ENCODE measurements around the gene HK3. TPM values are rescaled to one million over a fixed set of nuclear protein-coding genes. Genes with fewer than 3 reads are reported as not detected.

Gene HK3, protein sequence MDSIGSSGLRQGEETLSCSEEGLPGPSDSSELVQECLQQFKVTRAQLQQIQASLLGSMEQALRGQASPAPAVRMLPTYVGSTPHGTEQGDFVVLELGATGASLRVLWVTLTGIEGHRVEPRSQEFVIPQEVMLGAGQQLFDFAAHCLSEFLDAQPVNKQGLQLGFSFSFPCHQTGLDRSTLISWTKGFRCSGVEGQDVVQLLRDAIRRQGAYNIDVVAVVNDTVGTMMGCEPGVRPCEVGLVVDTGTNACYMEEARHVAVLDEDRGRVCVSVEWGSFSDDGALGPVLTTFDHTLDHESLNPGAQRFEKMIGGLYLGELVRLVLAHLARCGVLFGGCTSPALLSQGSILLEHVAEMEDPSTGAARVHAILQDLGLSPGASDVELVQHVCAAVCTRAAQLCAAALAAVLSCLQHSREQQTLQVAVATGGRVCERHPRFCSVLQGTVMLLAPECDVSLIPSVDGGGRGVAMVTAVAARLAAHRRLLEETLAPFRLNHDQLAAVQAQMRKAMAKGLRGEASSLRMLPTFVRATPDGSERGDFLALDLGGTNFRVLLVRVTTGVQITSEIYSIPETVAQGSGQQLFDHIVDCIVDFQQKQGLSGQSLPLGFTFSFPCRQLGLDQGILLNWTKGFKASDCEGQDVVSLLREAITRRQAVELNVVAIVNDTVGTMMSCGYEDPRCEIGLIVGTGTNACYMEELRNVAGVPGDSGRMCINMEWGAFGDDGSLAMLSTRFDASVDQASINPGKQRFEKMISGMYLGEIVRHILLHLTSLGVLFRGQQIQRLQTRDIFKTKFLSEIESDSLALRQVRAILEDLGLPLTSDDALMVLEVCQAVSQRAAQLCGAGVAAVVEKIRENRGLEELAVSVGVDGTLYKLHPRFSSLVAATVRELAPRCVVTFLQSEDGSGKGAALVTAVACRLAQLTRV
- total RNA-seq (2014; rRNA removed; shearing (Covaris generic)), result 1.6 TPM in 1 of 2 replicates, not detected in the other

DNA sequence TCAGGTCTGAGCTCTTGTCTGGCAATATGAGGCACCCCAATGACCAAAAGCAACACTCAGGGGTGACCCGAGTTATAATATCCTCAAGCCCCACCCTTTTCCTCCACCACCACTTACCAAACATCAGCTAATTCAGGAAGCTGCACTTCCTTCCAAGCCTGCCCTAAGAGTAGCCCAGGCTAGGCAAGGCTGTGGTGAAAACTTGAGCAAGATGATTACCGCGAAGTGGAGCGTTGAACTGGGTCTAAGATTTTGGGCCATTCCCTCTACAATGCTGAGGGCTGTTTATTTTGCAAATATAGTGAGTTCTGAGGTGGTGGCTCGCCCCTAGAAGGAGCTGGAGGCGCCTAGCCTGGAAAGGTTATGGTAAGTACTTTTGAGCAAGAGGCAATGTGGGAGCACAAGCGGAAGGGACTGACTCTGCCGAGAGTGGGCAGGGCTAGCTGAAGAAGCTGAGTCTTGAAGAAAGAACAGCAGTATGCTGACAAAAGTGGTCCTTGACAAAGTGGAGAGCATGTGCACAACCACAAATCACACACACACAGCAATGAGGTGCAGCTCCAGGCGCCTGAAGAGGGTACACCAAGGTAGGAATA, at the start of gene HK3:
Gene HK3 (minus strand): TSS at position 51 of the 596 bp plus-strand sequence. CDS start 3,187 bp downstream, outside the sequence.
- DNase-seq (ENCODE audit: low spot score), result no peak

DNA sequence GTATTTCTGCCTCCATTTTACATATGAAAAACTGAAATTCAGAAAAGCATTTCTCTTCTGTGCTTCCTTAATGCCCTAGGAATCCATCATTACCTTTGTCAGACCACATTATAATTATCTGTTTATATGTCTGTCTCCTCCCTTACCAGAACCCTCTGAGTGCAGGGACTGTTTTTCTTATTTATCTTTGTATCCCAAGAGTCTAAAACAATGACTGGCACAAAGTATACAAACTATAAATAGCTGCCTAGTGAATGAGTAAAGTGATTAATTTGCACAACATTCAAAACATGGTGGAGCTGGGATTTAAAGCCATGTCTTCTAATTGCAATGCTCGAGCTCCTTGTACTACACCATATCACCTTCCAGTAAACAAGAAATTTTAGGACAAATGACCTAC, 49.3 kb upstream of the HK3 start:
- peak; percentile 50 for DNase-seq (ENCODE audit: low spot score)

DNA sequence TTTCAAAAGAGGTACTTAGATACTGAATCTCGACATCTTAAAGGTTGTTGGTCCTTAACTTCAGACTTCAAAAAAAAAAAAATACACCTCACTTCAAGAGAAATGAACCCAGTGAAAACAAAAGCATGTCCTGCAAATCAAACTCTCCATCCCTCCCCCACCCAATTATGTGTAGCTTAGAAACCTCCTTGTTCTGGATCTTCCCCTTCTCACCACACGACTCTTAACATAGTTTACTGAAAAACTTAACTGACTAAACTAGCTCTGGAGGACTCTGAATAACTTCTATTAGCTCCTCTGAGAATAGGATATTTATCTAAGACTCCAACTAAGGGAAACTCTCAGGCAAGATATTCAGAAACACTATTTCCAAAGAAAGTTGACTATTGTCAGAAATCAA, 48.7 kb upstream of the HK3 start:
- no peak for DNase-seq (ENCODE audit: low spot score)

DNA sequence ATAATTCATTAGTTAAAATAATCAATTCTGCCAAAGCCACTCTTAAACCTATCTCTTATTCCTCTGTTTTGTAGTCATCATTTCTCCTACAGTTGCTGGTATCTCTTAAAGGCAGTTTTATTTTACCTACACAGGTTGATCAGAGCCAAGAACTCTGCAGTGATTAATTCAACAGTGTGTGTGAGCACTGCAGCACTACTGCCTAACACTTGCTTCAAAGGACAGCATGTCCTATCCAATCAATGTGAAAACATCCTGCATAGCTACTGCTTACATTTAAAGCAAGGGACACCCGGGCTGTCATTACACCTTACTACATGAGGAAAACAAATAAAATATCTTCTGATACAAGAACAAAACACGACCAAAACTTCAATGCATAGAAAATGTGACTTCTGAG, 45.1 kb upstream of the HK3 start:
- DNase-seq (ENCODE audit: low spot score), result no peak

GRCh38 chr5:176943816-176944215, 44.7 kb upstream of the HK3 start:
- no peak for DNase-seq (ENCODE audit: low spot score)

GRCh38 chr5:176941951-176942350, 42.8 kb upstream of the HK3 start:
- no peak for DNase-seq (ENCODE audit: low spot score)

DNA sequence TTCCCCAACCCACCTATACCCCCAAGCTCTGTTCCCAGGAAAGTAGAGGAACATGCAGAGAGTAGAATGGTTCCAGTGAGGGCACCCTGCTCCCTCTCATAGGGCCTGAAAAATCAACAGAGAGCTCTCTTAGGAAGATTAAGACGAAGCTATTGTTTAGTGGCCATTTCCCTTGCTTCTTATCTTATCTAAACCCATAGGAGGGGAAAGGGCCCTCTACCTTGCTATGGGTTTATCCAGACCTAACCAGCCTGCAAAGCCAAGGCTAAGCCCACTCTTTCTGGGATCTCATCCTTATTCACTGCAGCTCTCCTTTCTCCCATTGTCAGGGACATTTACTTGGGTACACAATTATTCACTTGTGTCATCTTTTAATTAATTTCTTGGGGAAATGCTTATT, 39.3 kb upstream of the HK3 start:
- no peak for DNase-seq (ENCODE audit: low spot score)

DNA sequence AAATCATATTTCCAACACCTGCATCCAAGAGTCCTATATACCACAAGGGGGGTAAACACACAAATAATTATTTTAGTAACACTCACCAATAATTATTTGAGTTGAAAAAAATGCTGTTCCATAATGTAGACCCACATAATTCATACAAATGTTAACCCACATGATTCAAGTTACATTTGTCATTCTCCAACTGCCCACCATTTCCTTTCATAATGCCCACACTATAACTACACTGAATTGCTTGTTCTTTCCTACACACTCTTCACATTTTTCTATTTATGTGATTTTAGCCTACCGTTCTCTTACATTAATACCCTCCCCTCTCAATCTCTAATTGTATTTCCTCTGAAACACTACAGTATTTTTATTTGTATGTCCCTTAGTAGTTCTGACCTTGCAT, 35.9 kb upstream of the HK3 start:
- no peak for DNase-seq (ENCODE audit: low spot score)

GRCh38 chr5:176934309-176934930, 35.3 kb upstream of the HK3 start:
- no peak for DNase-seq (ENCODE audit: low spot score)

DNA sequence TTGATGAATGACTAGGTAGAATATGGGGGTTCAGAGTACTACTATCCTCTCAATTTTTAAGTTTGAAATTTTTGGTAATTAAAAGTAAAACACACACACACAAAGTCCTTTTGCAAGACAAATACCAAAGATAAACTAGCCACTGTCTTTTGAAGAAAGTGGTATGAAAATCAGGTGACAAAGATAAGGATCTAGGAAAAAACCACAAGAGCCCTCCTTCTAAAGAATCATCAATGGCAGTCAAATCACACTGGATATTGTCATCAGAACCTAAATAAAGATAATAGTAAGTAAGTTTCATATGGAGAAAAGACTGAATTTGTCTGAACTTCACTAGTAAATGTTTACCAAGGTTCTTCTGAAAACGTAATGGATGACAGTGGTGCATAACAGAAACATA, 30.5 kb upstream of the HK3 start:
- no peak for DNase-seq (ENCODE audit: low spot score)

- no peak for DNase-seq (ENCODE audit: low spot score)
Observed at GRCh38 chr5:176927562-176927961, 28.4 kb upstream of the HK3 start.

GRCh38 chr5:176922817-176923216, 23.7 kb upstream of the HK3 start:
- DNase-seq (ENCODE audit: low spot score), result no peak

- DNase-seq (ENCODE audit: low spot score), result peak; percentile 68
Observed at GRCh38 chr5:176921714-176922113, 22.6 kb upstream of the HK3 start.

DNA sequence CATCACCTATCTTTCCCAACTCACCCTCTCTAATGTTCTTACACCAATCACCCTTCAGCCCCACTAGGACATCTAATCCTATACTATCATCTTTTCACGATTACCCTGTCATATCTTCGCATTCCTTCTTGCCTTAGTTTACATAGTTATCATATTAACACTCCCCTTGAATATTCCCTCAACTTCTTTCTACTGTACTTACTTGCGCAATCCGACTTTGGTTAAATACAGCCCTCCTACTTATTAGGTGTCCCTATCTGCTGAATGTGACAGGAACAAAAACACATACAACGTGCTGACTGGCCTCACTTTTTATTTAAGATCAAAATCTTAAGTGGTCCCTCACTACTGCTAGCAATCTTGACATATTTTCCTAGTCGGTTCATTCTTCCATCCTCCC, 19.5 kb upstream of the HK3 start:
- no peak for DNase-seq (ENCODE audit: low spot score)

DNA sequence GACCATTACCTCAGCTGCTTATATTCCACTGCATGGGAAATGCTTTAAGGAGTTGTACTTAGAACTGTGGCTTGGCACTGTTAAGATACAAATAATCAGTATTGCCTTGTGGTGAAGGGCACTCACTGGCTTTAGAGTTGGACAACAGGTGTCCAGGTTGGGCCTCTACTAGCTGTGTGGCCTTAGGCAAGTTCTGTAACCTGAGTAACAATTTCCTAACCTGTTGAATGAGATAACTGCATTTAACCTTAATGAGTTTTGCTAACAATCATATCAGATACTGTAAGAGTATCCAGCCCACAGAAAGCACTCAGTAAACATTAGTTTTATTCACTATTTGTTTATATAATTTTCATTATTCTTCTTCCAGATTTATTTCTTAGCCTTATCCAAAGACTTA, 17.2 kb upstream of the HK3 start:
- DNase-seq (ENCODE audit: low spot score), result no peak

DNA sequence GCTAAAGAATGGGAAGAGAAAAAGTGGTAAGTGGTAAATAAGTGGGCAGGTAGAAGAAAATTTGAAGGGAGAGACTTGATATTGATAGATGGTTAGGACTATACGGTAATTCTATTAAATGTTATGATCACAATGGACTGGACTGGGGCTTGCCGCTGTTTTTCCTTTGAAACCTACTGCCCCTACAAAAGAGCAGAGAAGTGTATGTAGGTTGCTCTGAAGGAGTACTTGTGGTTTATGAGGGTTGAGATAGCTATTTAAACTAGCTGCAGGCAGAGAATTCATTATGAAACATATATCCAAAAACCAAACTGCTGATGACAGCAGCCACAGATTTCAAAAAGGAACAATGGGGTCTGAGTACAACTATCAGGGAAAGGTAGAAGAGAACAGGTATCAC, 16.8 kb upstream of the HK3 start:
- no peak for DNase-seq (ENCODE audit: low spot score)

- DNase-seq (ENCODE audit: low spot score), result no peak
Observed at GRCh38 chr5:176912115-176912514, 13.0 kb upstream of the HK3 start.

- DNase-seq (ENCODE audit: low spot score), result no peak
Observed at GRCh38 chr5:176908675-176909368, 9.7 kb upstream of the HK3 start.

DNA sequence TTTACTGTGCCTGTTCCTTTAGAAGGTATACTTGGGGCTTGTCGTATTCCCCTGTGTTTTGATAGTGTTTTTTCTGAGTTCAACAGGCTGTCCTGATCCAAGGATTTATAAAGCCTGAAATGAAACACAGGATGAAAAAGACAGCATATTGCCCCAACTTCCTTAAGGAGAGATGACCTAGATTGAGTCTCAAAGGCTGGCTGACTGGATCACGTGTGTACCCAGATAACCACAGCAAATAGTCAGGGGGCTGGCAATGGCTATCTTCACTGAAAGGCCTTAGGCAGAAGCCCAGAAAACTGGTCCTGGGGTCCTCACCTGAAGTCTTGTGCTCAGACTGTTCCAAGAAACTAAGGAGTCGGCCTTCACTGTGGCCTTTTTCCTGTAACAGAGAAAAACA, 7.7 kb upstream of the HK3 start:
- DNase-seq (ENCODE audit: low spot score), result no peak

DNA sequence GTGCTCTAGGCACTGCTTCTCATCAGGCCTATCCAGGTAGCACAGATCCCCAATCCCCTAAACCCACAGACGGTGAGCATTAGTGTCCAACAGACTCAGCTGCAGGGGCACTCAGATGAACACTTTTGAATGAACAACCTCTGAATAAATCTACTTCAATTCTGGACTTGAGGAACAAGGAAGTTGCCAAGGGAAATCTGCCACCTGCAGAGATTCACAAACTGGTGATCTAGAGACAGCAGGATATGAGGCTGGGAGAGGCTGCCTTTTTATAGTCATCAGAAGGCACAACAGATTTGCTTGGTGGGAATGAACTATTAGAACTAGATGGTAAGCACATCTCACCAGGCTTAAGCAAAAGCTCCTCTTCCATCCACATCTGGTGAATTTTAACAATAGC, 7.0 kb upstream of the HK3 start:
- no peak for DNase-seq (ENCODE audit: low spot score)

DNA sequence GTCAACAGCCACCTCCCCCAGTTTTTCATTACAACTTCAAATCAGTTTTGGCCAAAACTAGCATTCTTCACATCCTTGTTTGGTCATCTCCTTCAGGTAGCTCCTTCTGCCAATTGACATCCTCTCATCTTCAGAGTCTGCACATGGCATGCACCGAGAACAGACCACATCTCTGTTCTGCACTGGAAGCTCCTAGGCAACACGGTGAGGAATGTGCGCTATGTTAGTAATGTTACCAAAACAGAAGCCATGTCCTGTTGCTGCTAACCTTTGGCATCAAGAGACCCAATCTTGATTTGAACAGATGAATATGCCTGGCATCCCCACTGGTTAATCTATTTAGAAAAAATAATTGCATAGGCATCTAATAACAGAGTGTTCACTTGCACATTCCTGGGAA, 5.1 kb upstream of the HK3 start:
- no peak for DNase-seq (ENCODE audit: low spot score)
